T47D (cell line): ENCODE data around the gene CUL2.

Experiments used
- DNase-seq, 2 experiments: peaks; one replicate each; pipeline versions ENCODE4 v3.0.0 to v3.0.0-alpha.2; 2011 to 2012; ENCODE audit warnings: low read depth in 1 of 2, low spot score in 1 of 2
- JUND ChIP-seq: IDR thresholded peaks from 2 replicates; pipeline ENCODE4 v1.6.1; 2012; ENCODE audit warnings: low read depth
- in situ Hi-C: cut with HindIII; loops from 2 replicates; pipeline ENCODE4 v1.10.0; 2016; ENCODE audit warnings: low sequenced_read_pairs, low pct_unique_long_range_greater_than_20kb

The CUL2 gene

GRCh38 chr10:35037104-35037503 is 53.0 kb downstream of the CUL2 start:
- TF ChIP-seq JUND, result no peak
- in situ Hi-C loops, result no loop called here
- no peak for DNase-seq

DNA sequence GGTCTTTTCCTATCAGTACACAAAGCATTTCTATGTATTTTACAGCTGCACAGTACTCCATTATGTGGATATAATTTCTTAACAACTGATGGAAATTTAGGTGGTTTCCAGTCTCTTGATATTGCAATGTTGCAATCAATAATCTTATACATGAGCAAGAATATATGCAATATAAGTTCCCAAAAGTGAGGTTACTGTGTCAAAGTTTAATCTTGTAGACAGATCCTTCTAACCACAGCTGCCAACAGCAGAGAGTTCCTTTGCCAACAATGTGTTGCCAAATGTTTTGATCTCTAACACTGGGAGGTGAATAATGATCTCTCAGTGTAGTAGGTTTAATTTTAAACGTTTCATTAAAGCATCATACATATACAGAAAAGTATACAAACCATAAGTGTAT is 54.5 kb downstream of the CUL2 start:
- DNase-seq, result no peak
- no peak for TF ChIP-seq JUND
- in situ Hi-C loops, result no loop called here

DNA sequence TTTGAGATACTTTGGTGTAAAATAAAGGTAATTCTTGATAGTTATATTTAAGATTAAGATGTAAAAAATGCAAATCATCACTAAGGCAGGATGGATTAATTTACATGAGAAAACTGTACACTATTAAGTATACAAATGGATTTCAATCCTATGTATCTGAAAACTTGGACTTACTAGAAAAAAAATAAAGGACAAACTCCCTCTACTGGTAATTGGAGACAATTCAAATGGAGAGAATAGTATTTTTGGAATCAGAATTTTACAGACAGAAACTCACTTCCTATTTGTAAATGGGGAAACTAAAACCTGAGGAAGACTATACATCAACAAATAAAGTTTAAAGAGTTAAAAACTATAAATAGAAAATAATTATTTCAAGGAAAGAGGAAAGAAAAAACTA is 62.6 kb downstream of the CUL2 start:
- TF ChIP-seq JUND, result no peak
- in situ Hi-C loops, result no loop called here
- peak in 1 of 2 experiments; percentile 2 for DNase-seq

DNA sequence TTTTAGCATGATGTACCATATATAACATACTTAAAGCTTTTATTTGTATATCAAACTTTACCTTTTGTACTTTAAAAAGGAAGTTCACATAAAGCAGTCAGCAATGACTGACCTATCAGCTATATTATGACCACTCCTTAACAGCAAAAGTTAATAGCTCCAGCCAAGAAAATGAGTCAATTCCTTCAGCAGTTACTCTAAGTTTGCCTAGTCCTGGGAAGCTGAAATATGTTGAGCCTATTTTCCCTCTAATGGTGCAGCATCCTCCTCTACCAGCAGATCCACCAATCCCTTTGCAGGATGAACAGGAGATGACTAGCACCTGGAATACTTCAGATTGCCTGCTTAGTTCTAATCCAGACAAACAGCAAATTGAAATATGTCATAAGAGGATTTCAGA is 64.2 kb downstream of the CUL2 start:
- DNase-seq, result no peak
- in situ Hi-C loops, result no loop called here
- TF ChIP-seq JUND, result no peak

DNA sequence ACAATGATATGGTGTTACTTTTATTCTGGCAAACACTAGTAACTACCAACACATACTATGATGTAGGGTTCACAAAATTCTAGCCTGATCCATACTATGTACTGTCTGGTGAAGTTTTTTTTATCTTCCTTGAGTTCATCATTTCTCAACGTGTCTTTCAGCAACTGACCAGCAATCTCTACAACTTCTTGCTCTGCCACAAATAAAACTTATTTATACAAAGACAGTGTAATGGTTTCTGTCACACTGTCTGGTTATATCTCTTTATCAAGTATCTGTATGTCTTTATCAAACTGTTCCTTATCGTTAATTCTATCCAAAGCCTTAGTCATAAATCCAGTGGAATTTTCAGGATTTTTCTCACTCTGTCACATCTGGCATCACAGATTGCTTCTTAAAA is 69.7 kb downstream of the CUL2 start:
- no peak for DNase-seq
- in situ Hi-C loops, result no loop called here
- TF ChIP-seq JUND, result no peak

DNA sequence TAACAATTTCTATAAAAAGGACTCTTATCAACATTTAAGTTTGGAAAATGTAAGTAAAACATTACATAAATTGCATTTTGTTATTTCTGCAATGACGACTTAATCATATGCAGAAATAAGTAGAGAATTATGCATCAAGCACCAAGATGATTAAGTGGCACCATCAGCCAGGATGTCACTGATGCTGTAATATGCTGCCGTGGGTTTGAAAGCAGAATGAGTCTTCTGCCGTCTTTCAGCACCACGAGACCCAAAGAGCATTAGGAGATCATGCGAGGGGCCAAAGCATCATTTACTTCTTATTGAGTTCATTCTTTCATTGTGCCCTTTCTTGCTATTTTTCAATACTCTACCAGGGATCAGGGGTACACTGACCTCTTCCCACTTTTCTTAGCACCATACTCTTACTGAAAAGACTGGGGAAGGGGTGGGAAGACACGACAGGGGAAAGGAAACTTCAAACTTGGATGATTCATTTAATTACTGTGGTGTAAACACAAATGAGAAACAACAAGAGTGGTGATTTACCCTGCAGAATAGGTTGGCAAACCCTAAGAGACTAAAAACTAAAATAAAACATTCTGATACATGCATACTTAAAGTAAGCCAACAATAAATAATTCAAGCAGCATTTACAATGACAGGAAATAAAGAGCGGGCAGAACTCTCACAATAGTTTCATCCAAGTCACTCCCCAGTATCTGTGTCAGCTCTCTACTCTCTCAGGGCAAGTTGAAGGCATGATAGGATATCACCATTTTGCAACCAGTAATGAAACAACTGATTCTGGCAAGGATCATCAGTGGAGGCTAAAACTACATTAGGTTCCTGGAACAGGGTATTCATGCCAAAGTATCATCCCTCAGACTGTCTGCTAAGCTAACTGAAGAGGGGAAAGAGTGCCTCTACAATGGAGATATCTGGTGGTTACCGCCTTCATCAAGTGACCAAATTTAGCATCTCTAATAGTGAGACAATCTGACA is 70.8 kb downstream of the CUL2 start:
- no peak for TF ChIP-seq JUND
- DNase-seq, result no peak
- in situ Hi-C loops, result no loop called here

DNA sequence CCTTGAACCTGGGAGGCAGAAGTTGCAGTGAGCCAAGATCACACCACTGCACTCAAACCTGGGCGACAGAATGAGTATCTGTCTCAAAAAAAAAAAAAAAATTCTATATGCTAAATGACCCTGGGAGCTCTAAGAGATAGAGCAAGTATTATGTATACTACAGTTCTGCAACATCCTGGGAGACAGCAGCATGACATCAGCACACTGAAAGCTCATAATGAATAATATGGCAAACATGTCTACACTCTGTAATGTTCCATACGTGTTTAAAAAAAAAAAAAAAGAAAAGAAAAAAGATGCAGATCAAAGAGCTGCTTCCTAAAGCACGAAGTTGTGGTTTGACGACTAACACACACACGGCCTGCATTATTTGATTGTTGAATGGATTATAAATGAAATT is 72.5 kb downstream of the CUL2 start:
- TF ChIP-seq JUND, result no peak

DNA sequence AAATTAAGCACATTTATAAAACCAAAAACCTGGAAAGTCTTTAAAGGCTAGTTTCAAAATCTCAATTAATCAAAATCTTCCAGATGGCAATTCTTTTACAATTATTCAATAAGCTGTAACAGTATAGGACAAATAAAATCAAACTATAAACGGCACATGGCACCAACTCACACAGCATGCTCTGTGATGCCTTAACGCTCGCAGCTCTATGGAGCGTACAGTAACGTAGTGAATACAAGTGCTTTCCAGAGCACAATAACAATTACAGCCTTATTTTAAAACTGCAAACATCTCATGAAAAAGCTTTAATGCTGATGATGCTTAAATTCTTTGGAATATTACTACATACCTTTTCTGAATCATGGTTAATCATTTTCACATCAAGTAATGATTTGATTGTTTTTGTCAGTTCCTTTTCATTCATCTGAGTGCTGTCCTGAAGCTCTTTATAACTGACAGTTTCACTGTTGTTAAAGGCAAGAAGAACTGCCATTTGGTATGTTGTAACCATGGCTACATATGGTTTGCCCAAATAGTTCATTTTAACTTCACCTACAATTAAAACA is 74.2 kb downstream of the CUL2 start:
- in situ Hi-C loops, result no loop called here
- no peak for TF ChIP-seq JUND
- DNase-seq, result no peak

More for the DNA sequence above, 72.5 kb downstream of the CUL2 start:
- in situ Hi-C loops, result no loop called here
- DNase-seq, result no peak

- in situ Hi-C loops, result no loop called here
- DNase-seq, result no peak
- TF ChIP-seq JUND, result no peak
Observed at GRCh38 chr10:35012781-35013180, 77.4 kb downstream of the CUL2 start.

- no peak for TF ChIP-seq JUND
- in situ Hi-C loops, result no loop called here
- DNase-seq, result no peak
Observed at GRCh38 chr10:35011771-35012191, 78.4 kb downstream of the CUL2 start.

- no peak for DNase-seq
- in situ Hi-C loops, result no loop called here
- TF ChIP-seq JUND, result no peak
Observed at GRCh38 chr10:35007858-35008301, 82.3 kb downstream of the CUL2 start.

- no peak for DNase-seq
- in situ Hi-C loops, result no loop called here
- no peak for TF ChIP-seq JUND
Observed at GRCh38 chr10:35006836-35007235, 83.3 kb downstream of the CUL2 start.

DNA sequence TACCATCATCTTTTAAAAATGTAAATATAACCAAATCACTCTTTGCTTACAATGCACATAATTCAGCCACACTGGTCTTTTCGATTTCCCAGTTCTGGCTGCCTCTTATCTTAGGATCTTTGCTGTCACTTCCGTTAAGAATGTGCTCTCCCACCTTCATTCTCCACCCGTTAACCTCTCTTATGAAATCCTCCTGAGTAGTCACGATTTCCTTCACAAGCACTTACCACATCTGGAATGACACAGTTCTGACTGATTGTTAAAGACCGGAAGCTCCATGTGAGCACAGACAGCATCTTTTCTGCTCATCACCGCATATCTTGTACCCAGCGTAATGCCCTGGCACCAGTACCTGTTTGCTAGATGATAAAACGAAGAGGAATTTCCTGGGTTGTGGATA is 84.3 kb downstream of the CUL2 start:
- in situ Hi-C loops, result no loop called here
- no peak for DNase-seq
- TF ChIP-seq JUND, result no peak
